ENCODE measurements around the gene KLHL4.

- TF ChIP-seq, protein P1, sequence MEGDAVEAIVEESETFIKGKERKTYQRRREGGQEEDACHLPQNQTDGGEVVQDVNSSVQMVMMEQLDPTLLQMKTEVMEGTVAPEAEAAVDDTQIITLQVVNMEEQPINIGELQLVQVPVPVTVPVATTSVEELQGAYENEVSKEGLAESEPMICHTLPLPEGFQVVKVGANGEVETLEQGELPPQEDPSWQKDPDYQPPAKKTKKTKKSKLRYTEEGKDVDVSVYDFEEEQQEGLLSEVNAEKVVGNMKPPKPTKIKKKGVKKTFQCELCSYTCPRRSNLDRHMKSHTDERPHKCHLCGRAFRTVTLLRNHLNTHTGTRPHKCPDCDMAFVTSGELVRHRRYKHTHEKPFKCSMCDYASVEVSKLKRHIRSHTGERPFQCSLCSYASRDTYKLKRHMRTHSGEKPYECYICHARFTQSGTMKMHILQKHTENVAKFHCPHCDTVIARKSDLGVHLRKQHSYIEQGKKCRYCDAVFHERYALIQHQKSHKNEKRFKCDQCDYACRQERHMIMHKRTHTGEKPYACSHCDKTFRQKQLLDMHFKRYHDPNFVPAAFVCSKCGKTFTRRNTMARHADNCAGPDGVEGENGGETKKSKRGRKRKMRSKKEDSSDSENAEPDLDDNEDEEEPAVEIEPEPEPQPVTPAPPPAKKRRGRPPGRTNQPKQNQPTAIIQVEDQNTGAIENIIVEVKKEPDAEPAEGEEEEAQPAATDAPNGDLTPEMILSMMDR (IDR thresholded peaks at IDR 0.05): no peak
- TF ChIP-seq EP300 (IDR thresholded peaks at IDR 0.05) (no peak), POLR2AphosphoS5 (IDR thresholded peaks at IDR 0.05) (no peak), POLR2A (IDR thresholded peaks at IDR 0.05) (no peak)
These were observed 902 bp downstream of the KLHL4 start for GRCh38 chrX:87518504-87518903.
